Calu3 (cell line): Measurements from ENCODE around the gene PARD6B. TPM values are rescaled to one million over a fixed set of nuclear protein-coding genes. Genes with fewer than 3 reads are reported as not detected.
"Not testable (repeated sequence)": the region's sequence is repeated elsewhere in the genome, so short reads cannot be mapped to it uniquely, and the experiment has no call there.

Source experiments
- BruUV-seq: library from RNA; stranded (reverse); fragments of 400-500 nt; replicated peaks from 2 replicates; lab custom pipeline; 2021; lab: Mats Ljungman, UMichigan
- CTCF ChIA-PET: fragments of 300-600 bp; sonication (Branson Sonifier 250); formaldehyde crosslinking; loops from one replicate; lab custom pipeline; 2022; ENCODE audit warnings: antibody characterized with exemption; lab: Charles Lee
- DNase-seq: peaks from one replicate; pipeline ENCODE4 v3.0.0; 2022
- H3K27ac Mint-ChIP-seq: one replicate; pipeline ENCODE4 v1.8.0; 2022; ENCODE audit warnings: mixed read lengths; ENCODE audit not compliant: unreplicated experiment
- H3K27me3 Mint-ChIP-seq: one replicate; pipeline ENCODE4 v1.8.0; 2022; ENCODE audit warnings: mixed read lengths; ENCODE audit not compliant: unreplicated experiment
- H3K36me3 Mint-ChIP-seq: one replicate; pipeline ENCODE4 v1.8.0; 2022; ENCODE audit warnings: mild to moderate bottlenecking, moderate library complexity, mixed read lengths; ENCODE audit not compliant: insufficient read depth, unreplicated experiment
- H3K4me1 Mint-ChIP-seq: one replicate; pipeline ENCODE4 v1.8.0; 2022; ENCODE audit warnings: mild to moderate bottlenecking, low read depth, mixed read lengths; ENCODE audit not compliant: unreplicated experiment
- H3K4me3 Mint-ChIP-seq: one replicate; pipeline ENCODE4 v1.8.0; 2022; ENCODE audit warnings: mild to moderate bottlenecking, low read depth, moderate library complexity, mixed read lengths; ENCODE audit not compliant: unreplicated experiment
- H3K9me3 Mint-ChIP-seq: one replicate; pipeline ENCODE4 v1.8.0; 2022; ENCODE audit warnings: low read depth, mixed read lengths; ENCODE audit not compliant: unreplicated experiment
- intact Hi-C: fragments of 100-400 bp; cut with micrococcal nuclease; formaldehyde crosslinking; loops from one replicate; pipeline ENCODE4 v1.10.0; 2022; ENCODE audit not compliant: unreplicated experiment
- total RNA-seq: library from RNA; stranded (reverse); gene quantifications from 2 replicates; pipeline ENCODE4 v1.2.3, GENCODE V29; 2022
- TF ChIP-seq, protein P1 (sequence below): fragments of 200-600 bp; IDR thresholded peaks from one replicate; pipeline ENCODE4 v1.8.0; 2022; ENCODE audit warnings: antibody characterized with exemption; ENCODE audit not compliant: unreplicated experiment

PARD6B gene
- total RNA-seq, 1 experiment from 2014 or later, result 114 TPM

DNA sequence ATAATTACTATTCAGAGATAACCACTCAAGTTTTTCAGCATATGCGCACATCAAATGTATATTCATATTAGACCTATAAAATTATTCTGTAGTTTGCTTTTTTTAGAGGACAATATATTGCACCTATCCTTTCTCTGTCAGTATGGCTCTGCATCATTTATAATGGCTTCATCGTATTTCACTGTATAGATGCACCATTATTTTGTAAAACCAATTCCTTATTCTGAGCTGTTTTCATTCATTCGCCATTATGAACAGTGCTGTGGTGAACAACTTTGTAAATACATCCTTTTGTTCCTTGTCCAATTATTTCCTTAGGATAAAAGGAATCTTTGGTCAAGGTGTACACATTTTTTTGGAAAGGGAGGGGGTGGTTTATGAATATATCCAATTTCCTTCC lies 34.3 kb downstream of the PARD6B start:
- H3K4me3 Mint-ChIP-seq, result no peak overlapping the region
- no peak for DNase-seq
- peak overlapping the region; percentile 66 for H3K27ac Mint-ChIP-seq
- no peaks in the 10 kb centered on the region for H3K27me3 Mint-ChIP-seq
- CTCF ChIA-PET, result interaction anchor here (0.6 to 2.5 kb wide), 12 partner anchors 8 to 165 kb away, joined by 3 to 11 read pairs (median 4); partner anchors contain the start of genes ADNP and BCAS4
- no peaks in the 10 kb centered on the region for H3K9me3 Mint-ChIP-seq
- no TSS peak for BruUV-seq
- peaks cover 45% of the 10 kb centered on the region for H3K36me3 Mint-ChIP-seq
- peaks cover 68% of the 10 kb centered on the region for H3K4me1 Mint-ChIP-seq
- intact Hi-C loops, result loop anchor here (1.0 to 10.0 kb wide), 2 partner anchors 23 to 291 kb away; no protein-coding TSS in a partner anchor
- TF ChIP-seq, protein P1, sequence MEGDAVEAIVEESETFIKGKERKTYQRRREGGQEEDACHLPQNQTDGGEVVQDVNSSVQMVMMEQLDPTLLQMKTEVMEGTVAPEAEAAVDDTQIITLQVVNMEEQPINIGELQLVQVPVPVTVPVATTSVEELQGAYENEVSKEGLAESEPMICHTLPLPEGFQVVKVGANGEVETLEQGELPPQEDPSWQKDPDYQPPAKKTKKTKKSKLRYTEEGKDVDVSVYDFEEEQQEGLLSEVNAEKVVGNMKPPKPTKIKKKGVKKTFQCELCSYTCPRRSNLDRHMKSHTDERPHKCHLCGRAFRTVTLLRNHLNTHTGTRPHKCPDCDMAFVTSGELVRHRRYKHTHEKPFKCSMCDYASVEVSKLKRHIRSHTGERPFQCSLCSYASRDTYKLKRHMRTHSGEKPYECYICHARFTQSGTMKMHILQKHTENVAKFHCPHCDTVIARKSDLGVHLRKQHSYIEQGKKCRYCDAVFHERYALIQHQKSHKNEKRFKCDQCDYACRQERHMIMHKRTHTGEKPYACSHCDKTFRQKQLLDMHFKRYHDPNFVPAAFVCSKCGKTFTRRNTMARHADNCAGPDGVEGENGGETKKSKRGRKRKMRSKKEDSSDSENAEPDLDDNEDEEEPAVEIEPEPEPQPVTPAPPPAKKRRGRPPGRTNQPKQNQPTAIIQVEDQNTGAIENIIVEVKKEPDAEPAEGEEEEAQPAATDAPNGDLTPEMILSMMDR, result no peak

DNA sequence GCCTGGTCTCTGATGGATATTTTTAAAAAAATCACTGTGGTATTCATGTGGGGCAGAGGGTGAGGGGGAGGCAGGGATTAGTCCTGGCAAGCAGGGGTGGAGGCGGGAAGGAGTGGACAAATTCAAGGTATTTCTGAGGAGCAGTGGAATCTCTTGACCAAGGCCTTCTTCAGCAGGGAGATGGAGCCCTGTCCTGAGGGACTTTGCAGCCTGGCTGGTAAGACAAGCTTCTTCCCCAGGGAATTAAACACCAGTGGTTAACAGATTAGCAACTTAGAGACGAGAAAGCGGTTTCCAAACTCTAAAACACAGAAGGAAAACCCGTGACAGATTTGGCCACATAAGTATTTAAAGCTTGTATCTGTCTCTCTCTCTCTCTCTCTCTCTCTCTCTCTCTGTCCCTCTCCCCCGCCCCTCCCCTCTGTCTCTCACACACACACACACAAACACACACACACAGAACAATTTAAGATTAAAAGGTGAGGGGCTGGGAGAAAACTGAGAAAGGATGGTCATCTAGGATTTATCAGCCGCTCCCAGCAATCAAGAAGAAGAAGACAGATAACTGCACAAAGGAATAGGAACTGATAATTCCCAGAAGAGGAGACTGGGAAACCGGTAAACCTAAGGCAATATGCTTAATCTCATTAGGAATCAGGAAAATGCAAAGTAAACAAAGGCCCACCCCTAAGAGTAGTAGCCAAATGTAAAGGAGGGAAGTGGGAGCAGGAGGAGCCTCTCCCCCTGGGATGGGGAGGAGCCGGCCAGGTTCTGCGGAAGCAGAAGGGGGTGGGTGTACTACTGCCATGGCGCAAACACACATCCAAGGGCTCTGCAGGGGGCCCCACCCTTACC lies 35.8 kb downstream of the PARD6B start:
- H3K9me3 Mint-ChIP-seq, H3K27me3 Mint-ChIP-seq, BruUV-seq, DNase-seq: not testable (repeated sequence)
- Mint-ChIP-seq H3K4me1 (peaks cover 69% of the 10 kb centered on the region), H3K27ac (peak overlapping the region; percentile 66), H3K4me3 (peak overlapping the region; percentile 5), H3K36me3 (peaks cover 38% of the 10 kb centered on the region)
- CTCF ChIA-PET, result interaction anchor here (0.5 to 2.5 kb wide), 6 partner anchors 14 to 175 kb away, joined by 4 to 7 read pairs (median 4); partner anchors contain the start of gene BCAS4
- intact Hi-C loops, result loop anchor here (10.0 kb wide), 1 partner anchor 292 kb away; no protein-coding TSS in a partner anchor

DNA sequence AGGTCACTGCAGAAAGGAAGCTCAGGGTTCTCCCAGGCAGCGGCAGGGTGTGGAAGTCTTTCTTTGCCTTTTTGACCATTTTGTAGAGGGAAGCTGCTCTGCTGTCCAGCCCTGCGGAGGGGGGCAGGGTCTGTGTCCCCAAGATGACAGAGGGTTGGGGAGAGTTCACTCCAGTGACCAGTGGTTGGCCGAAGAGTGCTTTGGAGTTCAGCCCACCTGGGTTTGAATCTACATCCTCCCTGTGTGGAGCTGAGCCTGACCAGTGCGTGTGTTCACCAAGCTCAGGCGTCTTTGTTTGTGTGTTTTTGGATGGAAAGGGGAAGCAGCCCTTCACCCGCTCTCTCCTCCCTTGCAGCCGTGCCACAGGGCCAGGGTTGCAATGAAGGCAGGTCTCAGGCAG lies 37.6 kb downstream of the PARD6B start:
- not testable (repeated sequence) for H3K27me3 Mint-ChIP-seq, H3K4me3 Mint-ChIP-seq, DNase-seq, BruUV-seq, H3K27ac Mint-ChIP-seq, H3K9me3 Mint-ChIP-seq
- CTCF ChIA-PET, result interaction anchor here (0.7 to 0.9 kb wide), 2 partner anchors 17 to 160 kb away, joined by 3 read pairs; no protein-coding TSS in a partner anchor
- H3K4me1 Mint-ChIP-seq, result peaks cover 51% of the 10 kb centered on the region
- intact Hi-C loops, result loop anchor here (10.0 kb wide), 1 partner anchor 294 kb away; no protein-coding TSS in a partner anchor
- H3K36me3 Mint-ChIP-seq, result peaks cover 22% of the 10 kb centered on the region

DNA sequence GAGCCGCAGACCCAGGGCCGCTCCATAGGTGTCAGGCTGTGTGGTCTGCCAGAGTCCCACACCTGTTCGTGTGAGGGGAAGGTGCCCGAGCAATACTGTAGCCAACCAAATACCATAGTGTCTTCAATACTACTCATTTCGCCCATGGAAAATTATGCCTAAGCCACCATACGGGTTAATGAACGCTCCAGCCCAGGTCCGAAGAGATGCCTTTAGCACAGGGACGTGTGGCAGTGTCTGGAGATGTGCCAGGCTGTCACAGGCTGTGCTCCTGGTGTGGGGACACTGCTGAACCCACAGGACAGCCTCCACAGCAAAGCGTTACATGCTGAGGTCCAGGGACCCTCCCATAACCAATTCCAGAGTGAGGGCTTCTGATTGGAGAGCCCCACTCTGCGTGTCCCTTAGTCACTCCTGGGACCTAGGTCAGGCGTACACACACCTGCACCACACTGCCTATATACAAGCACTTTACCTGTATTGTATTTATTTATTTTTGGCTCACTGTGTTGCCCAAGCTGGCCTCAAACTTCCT lies 38.2 kb downstream of the PARD6B start:
- BruUV-seq, H3K27ac Mint-ChIP-seq, H3K4me3 Mint-ChIP-seq, CTCF ChIA-PET, H3K9me3 Mint-ChIP-seq, H3K27me3 Mint-ChIP-seq, DNase-seq: not testable (repeated sequence)
- intact Hi-C loops, result loop anchor here (10.0 kb wide), 1 partner anchor 295 kb away; no protein-coding TSS in a partner anchor
- Mint-ChIP-seq H3K36me3 (peaks cover 16% of the 10 kb centered on the region), H3K4me1 (peaks cover 50% of the 10 kb centered on the region)

DNA sequence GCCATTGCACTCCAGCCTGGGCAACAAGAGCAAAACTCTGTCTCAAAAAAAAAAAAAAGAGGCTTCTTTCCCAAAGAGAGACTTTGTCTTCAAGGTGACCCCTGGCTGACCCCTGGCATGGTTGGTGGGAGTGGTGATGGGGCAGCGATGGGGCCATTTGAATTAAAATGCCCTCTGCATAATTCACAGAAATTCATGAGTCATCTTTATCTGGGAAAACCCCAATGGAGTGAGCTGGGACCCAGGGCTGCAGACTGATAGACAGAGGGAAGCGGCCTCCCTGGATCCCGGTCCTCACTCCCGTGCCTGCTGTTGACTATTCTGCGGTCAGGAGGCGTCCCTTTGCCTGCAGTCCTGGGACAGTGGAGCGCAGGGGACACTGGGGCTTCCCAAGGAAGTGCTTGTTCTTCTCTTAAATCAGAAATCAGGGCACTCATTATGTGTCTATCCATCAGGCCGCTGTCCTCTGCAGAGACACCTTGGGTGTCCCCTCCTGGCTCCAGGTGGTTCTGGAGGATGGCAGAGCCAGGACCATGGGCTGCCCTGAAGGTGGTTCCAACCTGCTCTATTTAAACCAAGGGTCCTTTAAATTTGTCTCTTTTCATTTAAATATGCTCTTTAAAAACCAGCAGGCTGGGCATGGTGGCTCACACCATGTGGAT lies 40.2 kb downstream of the PARD6B start:
- H3K4me3 Mint-ChIP-seq, BruUV-seq, H3K27me3 Mint-ChIP-seq, H3K9me3 Mint-ChIP-seq, intact Hi-C loops: not testable (repeated sequence)
- CTCF ChIA-PET, result interaction anchor here (0.6 to 0.7 kb wide), 2 partner anchors 19 to 143 kb away, joined by 3 to 6 read pairs; no protein-coding TSS in a partner anchor
- peaks cover 13% of the 10 kb centered on the region for H3K36me3 Mint-ChIP-seq
- H3K27ac Mint-ChIP-seq, result peak overlapping the region; percentile 45
- peak; percentile 60 for DNase-seq
- peaks cover 46% of the 10 kb centered on the region for H3K4me1 Mint-ChIP-seq
